Measurements from ENCODE around the gene ZP4. TPM values are rescaled to one million over a fixed set of nuclear protein-coding genes. Genes with fewer than 3 reads are reported as not detected.

The ZP4 gene
- total and polyA plus RNA-seq, 2 of the 8 experiments (the other 6 are each of a cell fraction or from before 2014, with no cell fraction given), result not detected

DNA sequence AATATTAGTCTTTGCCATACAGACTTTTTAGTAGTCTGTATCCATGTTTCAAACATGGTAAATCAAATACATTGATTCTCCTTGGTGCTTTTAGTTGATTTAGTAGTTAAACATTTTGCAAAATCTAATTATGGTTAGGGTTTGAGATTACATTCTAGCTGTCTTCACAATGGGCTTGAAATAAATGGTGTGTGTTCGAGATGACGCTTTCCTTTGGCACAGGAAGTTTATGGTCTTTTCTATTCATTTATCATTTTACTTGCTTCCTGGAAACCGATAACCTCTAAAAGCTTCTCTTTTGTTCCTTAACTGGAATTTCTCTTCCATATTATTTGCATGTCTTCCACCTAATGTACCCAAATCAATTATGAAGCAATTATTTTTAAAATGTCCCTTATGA is 38.4 kb downstream of the ZP4 start:
- 98% methylated on average over 3 of the region's 3 CpGs; no CpG with 5 or more reads in 1 of the 2 experiments for WGBS, 2 experiments (ENCODE audit: extremely low coverage in 1 of 2, insufficient coverage in 1 of 2, insufficient read length in 1 of 2, insufficient replicate concordance in 2 of 2, low coverage in 1 of 2, low lambda C conversion rate in 2 of 2, missing lambda C conversion rate in 1 of 2)
- peaks cover 0 to 3% (median 0%) of the 10 kb centered on the region in 4 experiments; a peak in 2 of 7 replicates for H3K4me1 ChIP-seq (replicated peaks in 1 of 4; ENCODE audit: control insufficient read depth in 3 of 4, insufficient read depth in 4 of 4, low read length in 3 of 4)

More for the DNA sequence above, 38.4 kb downstream of the ZP4 start:
- H3K56ac ChIP-seq (replicated peaks; ENCODE audit: insufficient read length, low read depth, low read length), result no peak overlapping the region
- no peak overlapping the region for H3K27ac ChIP-seq (ENCODE audit: low read depth, low read length)
- 0 out of 4 replicates have a peak, but pooled peaks cover 0 to 3% of the 10 kb centered on the region in 2 experiments for H3K9me3 ChIP-seq (ENCODE audit: insufficient read depth in 2 of 2, low read depth in 1 of 2, low read length in 1 of 2)
- POLR2A ChIA-PET (ENCODE audit: partially characterized antibody), result no interaction called here
- no peaks in the 10 kb centered on the region for H3K23me2 ChIP-seq (ENCODE audit: low read depth, low read length)
- H2AFZ ChIP-seq (ENCODE audit: low read length), result no peak overlapping the region
- DNase-seq (ENCODE audit: low read depth in 1 of 2, low spot score in 2 of 2) (no peak), FAIRE-seq (no peak)
- H3K79me1 ChIP-seq (ENCODE audit: low read depth, low read length), result no peaks in the 10 kb centered on the region
- no peak overlapping the region for H2BK12ac ChIP-seq (ENCODE audit: low read depth, low read length)
- H3K23ac ChIP-seq (ENCODE audit: insufficient read length), result no peak overlapping the region
- H3K4me3 ChIP-seq (ENCODE audit: extremely low read depth in 1 of 4, insufficient read depth in 2 of 4, low read depth in 3 of 4, low read length in 4 of 4), result no peak overlapping the region
- H2BK15ac ChIP-seq (ENCODE audit: low read length), result no peak overlapping the region
- no peak overlapping the region for H2BK120ac ChIP-seq (replicated peaks; ENCODE audit: low read depth, low read length)
- H2BK5ac ChIP-seq (ENCODE audit: low read depth, low read length), result no peak overlapping the region
- no peak overlapping the region for H3K14ac ChIP-seq (ENCODE audit: insufficient read length)
- H3K4ac ChIP-seq (replicated peaks; ENCODE audit: insufficient read length, low read depth, low read length), result no peak overlapping the region
- H3K4me2 ChIP-seq (ENCODE audit: insufficient read depth in 1 of 2, low read depth in 2 of 2, low read length in 2 of 2), result no peak overlapping the region
- no peak overlapping the region for H4K5ac ChIP-seq (ENCODE audit: insufficient read length, low read depth, low read length)
- H3K9ac ChIP-seq (replicated peaks in 1 of 4; ENCODE audit: extremely low read depth in 1 of 4, low read depth in 3 of 4, low read length in 3 of 4), result no peak overlapping the region
- H3K79me2 ChIP-seq (ENCODE audit: control insufficient read depth in 1 of 2, insufficient read depth in 2 of 2, low read length in 2 of 2), result no peaks in the 10 kb centered on the region
- no peaks in the 10 kb centered on the region for H4K20me1 ChIP-seq (replicated peaks in 1 of 2; ENCODE audit: control insufficient read depth in 1 of 2, insufficient read depth in 2 of 2, low read length in 2 of 2)
- no peaks in the 10 kb centered on the region for H3K36me3 ChIP-seq (ENCODE audit: control insufficient read depth in 2 of 4, insufficient read depth in 4 of 4, low read length in 3 of 4)
- TF ChIP-seq GABPA (IDR thresholded peaks at IDR 0.05; ENCODE audit: borderline replicate concordance, insufficient read depth, low read length) (no peak), EP300 (IDR thresholded peaks at IDR 0.05; ENCODE audit: borderline replicate concordance in 1 of 2, low read depth in 2 of 2, low read length in 2 of 2) (no peak), SIRT6 (IDR thresholded peaks at IDR 0.05; ENCODE audit: low read length) (no peak), TEAD4 (IDR thresholded peaks at IDR 0.05; ENCODE audit: low read depth, low read length) (no peak), BRCA1 (IDR thresholded peaks at IDR 0.05; ENCODE audit: low read depth, low read length) (no peak), POU5F1 (IDR thresholded peaks at IDR 0.05; ENCODE audit: low read depth, low read length) (no peak)
- TF ChIP-seq, protein P1, sequence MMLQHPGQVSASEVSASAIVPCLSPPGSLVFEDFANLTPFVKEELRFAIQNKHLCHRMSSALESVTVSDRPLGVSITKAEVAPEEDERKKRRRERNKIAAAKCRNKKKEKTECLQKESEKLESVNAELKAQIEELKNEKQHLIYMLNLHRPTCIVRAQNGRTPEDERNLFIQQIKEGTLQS (IDR thresholded peaks at IDR 0.05; ENCODE audit: insufficient read depth, low read depth, low read length), result no peak
- CTCF ChIA-PET (ENCODE audit: partially characterized antibody), result interaction anchor here (0.6 to 7.7 kb wide), 18 partner anchors 8 to 1532 kb away, joined by 3 to 90 read pairs (median 4); no protein-coding TSS in a partner anchor
- no peak overlapping the region for H4K91ac ChIP-seq (replicated peaks; ENCODE audit: insufficient read length, low read length)
- H3K27me3 ChIP-seq (replicated peaks in 1 of 4; ENCODE audit: control insufficient read depth in 3 of 4, extremely low read depth in 1 of 4, insufficient read depth in 3 of 4, low read length in 3 of 4), result no peaks in the 10 kb centered on the region
- H4K8ac ChIP-seq (ENCODE audit: extremely low read depth, insufficient read depth, low read length), result no peak overlapping the region
- H2BK20ac ChIP-seq (ENCODE audit: low read length), result no peak overlapping the region
- H3K18ac ChIP-seq (ENCODE audit: extremely low read depth, low read length), result no peak overlapping the region
- no peak overlapping the region for H2AK5ac ChIP-seq (ENCODE audit: low read depth, low read length)
